IMR-90 (cell line): ENCODE results near the gene HAND1. TPM values are rescaled to one million over a fixed set of nuclear protein-coding genes. Genes with fewer than 3 reads are reported as not detected.

Source experiments
- ATAC-seq: fragments of 200-7000 bp; cut with Tn5 transposase; 2 replicates; pipeline ENCODE4 v1.9.1; 2020; ENCODE audit warnings: low read depth, mild to moderate bottlenecking, moderate library complexity
- BruUV-seq: library from RNA; stranded (reverse); fragments of 400-500 nt; replicated peaks from 2 replicates; lab custom pipeline; 2021; lab: Mats Ljungman, UMichigan
- CTCF ChIA-PET: fragments of 300-600 bp; formaldehyde crosslinking; extraction: SDS; loops from one replicate; lab custom pipeline; 2021; ENCODE audit warnings: antibody characterized with exemption; lab: Yijun Ruan, JAX
- POLR2A ChIA-PET: fragments of 300-600 bp; sonication (Branson Sonifier 250); formaldehyde crosslinking; loops from one replicate; lab custom pipeline; 2022; ENCODE audit warnings: antibody characterized with exemption; ENCODE audit not compliant: unreplicated experiment; lab: Charles Lee
- DNase-seq: peaks from one replicate; pipeline ENCODE4 v3.0.0; 2013
- H2AFZ ChIP-seq: replicated peaks from 2 replicates; pipeline ENCODE3; 2013; ENCODE audit warnings: low read length, mild to moderate bottlenecking; ENCODE audit not compliant: poor library complexity
- H2AK5ac ChIP-seq: 2 replicates; pipeline ENCODE4 v1.6.1; 2013; ENCODE audit warnings: low read depth, low read length, inconsistent platforms
- H2AK9ac ChIP-seq: replicated peaks from 2 replicates; pipeline ENCODE3; 2013; ENCODE audit warnings: mild to moderate bottlenecking, low read depth, low read length, moderate library complexity; ENCODE audit not compliant: poor library complexity
- H2BK120ac ChIP-seq: 2 replicates; pipeline ENCODE4 v1.6.1; 2013; ENCODE audit warnings: low read depth, low read length, inconsistent platforms
- H2BK15ac ChIP-seq: 3 replicates; pipeline ENCODE4 v1.6.1; 2013; ENCODE audit warnings: low read depth, low read length, inconsistent platforms
- H2BK20ac ChIP-seq: 2 replicates; pipeline ENCODE4 v1.6.1; 2013; ENCODE audit warnings: low read depth, mild to moderate bottlenecking, inconsistent platforms, low read length, moderate library complexity
- H2BK5ac ChIP-seq: 2 replicates; pipeline ENCODE4 v1.6.1; 2013; ENCODE audit warnings: mild to moderate bottlenecking, low read depth, low read length, inconsistent platforms; ENCODE audit not compliant: poor library complexity, severe bottlenecking
- H3K14ac ChIP-seq: replicated peaks from 2 replicates; pipeline ENCODE4 v1.6.1; 2013; ENCODE audit warnings: low read depth, low read length, inconsistent platforms
- H3K18ac ChIP-seq: 2 replicates; pipeline ENCODE4 v1.6.1; 2013; ENCODE audit warnings: low read depth, low read length, control low read depth
- H3K23ac ChIP-seq: 2 replicates; pipeline ENCODE4 v1.6.1; 2013; ENCODE audit warnings: low read depth, low read length, inconsistent platforms
- H3K27ac ChIP-seq: 2 replicates; pipeline ENCODE4 v1.5.1; 2013; ENCODE audit warnings: mild to moderate bottlenecking, control low read depth, low read length; ENCODE audit not compliant: insufficient read depth
- H3K27me3 ChIP-seq: 2 replicates; pipeline ENCODE4 v1.6.1; 2013; ENCODE audit warnings: low read length; ENCODE audit not compliant: control insufficient read depth, insufficient read depth
- H3K36me3 ChIP-seq: 2 replicates; pipeline ENCODE4 v1.6.1; 2013; ENCODE audit warnings: low read length, mixed read lengths; ENCODE audit not compliant: control insufficient read depth, insufficient read depth
- H3K4ac ChIP-seq: 2 replicates; pipeline ENCODE4 v1.6.1; 2013; ENCODE audit warnings: low read depth, low read length, inconsistent platforms
- H3K4me1 ChIP-seq: 2 replicates; pipeline ENCODE4 v1.6.1; 2013; ENCODE audit warnings: low read length, mixed read lengths; ENCODE audit not compliant: control insufficient read depth, insufficient read depth
- H3K4me2 ChIP-seq: 2 replicates; pipeline ENCODE4 v1.6.1; 2013; ENCODE audit warnings: low read depth, mild to moderate bottlenecking, control low read depth, low read length, moderate library complexity
- H3K4me3 ChIP-seq: 2 replicates; pipeline ENCODE4 v1.5.1; 2013; ENCODE audit warnings: low read depth, mild to moderate bottlenecking, control low read depth, low read length, moderate library complexity; ENCODE audit not compliant: insufficient read depth
- H3K56ac ChIP-seq: 2 replicates; pipeline ENCODE4 v1.6.1; 2013; ENCODE audit warnings: low read length, inconsistent platforms; ENCODE audit not compliant: insufficient read depth; ENCODE audit errors: extremely low read depth
- H3K79me1 ChIP-seq, 2 experiments: 2 replicates each; pipeline ENCODE4 v1.6.1; 2013; ENCODE audit warnings: low read length in 2 of 2, inconsistent platforms in 1 of 2, low read depth in 1 of 2
- H3K9ac ChIP-seq: 2 replicates; pipeline ENCODE4 v1.6.1; 2013; ENCODE audit warnings: low read depth, low read length, control low read depth
- H3K9me1 ChIP-seq: 2 replicates; pipeline ENCODE4 v1.6.1; 2013; ENCODE audit warnings: low read length, inconsistent platforms; ENCODE audit not compliant: insufficient read depth
- H3K9me3 ChIP-seq: 2 replicates; pipeline ENCODE4 v1.6.1; 2013; ENCODE audit warnings: low read length; ENCODE audit not compliant: control insufficient read depth, insufficient read depth
- H4K20me1 ChIP-seq: 2 replicates; pipeline ENCODE4 v1.6.1; 2013; ENCODE audit warnings: low read length, inconsistent platforms; ENCODE audit not compliant: insufficient read depth
- H4K5ac ChIP-seq: 2 replicates; pipeline ENCODE4 v1.6.1; 2013; ENCODE audit warnings: mild to moderate bottlenecking, low read depth, low read length, control low read depth
- H4K8ac ChIP-seq, 2 experiments: 2 replicates each; pipeline ENCODE4 v1.6.1; 2013; ENCODE audit warnings: low read depth in 2 of 2, low read length in 2 of 2, control low read depth in 1 of 2, inconsistent platforms in 1 of 2
- H4K91ac ChIP-seq: 2 replicates; pipeline ENCODE4 v1.6.1; 2013; ENCODE audit warnings: low read depth, low read length, inconsistent platforms; ENCODE audit not compliant: insufficient read depth
- BHLHE40 ChIP-seq: fragments of 150-350 bp; IDR thresholded peaks from 2 replicates; pipeline ENCODE4 v1.6.1; 2016; ENCODE audit warnings: mild to moderate bottlenecking, low read depth, low read length
- CEBPB ChIP-seq: IDR thresholded peaks from 2 replicates; pipeline ENCODE4 v1.6.1; 2012; ENCODE audit warnings: low read depth, low read length, improper control_type of control experiment
- CHD1 ChIP-seq: IDR thresholded peaks from 2 replicates; pipeline ENCODE4 v1.6.1; 2012; ENCODE audit warnings: low read depth, low read length, improper control_type of control experiment
- FOS ChIP-seq: fragments of 150-350 bp; IDR thresholded peaks from 2 replicates; pipeline ENCODE4 v1.6.1; 2016; ENCODE audit warnings: low read depth, low read length
- MAFK ChIP-seq: IDR thresholded peaks from 2 replicates; pipeline ENCODE4 v1.6.1; 2012; ENCODE audit warnings: low read depth, low read length, improper control_type of control experiment
- MAZ ChIP-seq: IDR thresholded peaks from 2 replicates; pipeline ENCODE4 v1.6.1; 2012; ENCODE audit warnings: low read depth, mild to moderate bottlenecking, low read length, improper control_type of control experiment, moderate library complexity, borderline replicate concordance
- MXI1 ChIP-seq: IDR thresholded peaks from 2 replicates; pipeline ENCODE4 v1.6.1; 2012; ENCODE audit warnings: low read depth, mild to moderate bottlenecking, low read length, moderate library complexity, borderline replicate concordance
- NFE2L2 ChIP-seq: fragments of 150-350 bp; IDR thresholded peaks from 2 replicates; pipeline ENCODE4 v1.6.1; 2016; ENCODE audit warnings: low read depth, mild to moderate bottlenecking, low read length
- POLR2A ChIP-seq: IDR thresholded peaks from 2 replicates; pipeline ENCODE4 v1.6.1; 2012; ENCODE audit warnings: mild to moderate bottlenecking, low read depth, low read length
- RAD21 ChIP-seq: IDR thresholded peaks from 2 replicates; pipeline ENCODE4 v1.6.1; 2012; ENCODE audit warnings: low read length, improper control_type of control experiment
- RCOR1 ChIP-seq: IDR thresholded peaks from 2 replicates; pipeline ENCODE4 v1.6.1; 2012; ENCODE audit warnings: mild to moderate bottlenecking, low read length, improper control_type of control experiment; ENCODE audit not compliant: insufficient replicate concordance
- RFX5 ChIP-seq: IDR thresholded peaks from 2 replicates; pipeline ENCODE4 v1.8.0; 2012; ENCODE audit warnings: low read depth, mild to moderate bottlenecking, low read length, moderate library complexity
- SMC3 ChIP-seq: fragments of 150-350 bp; IDR thresholded peaks from 2 replicates; pipeline ENCODE4 v1.6.1; 2016; ENCODE audit warnings: low read depth, mild to moderate bottlenecking, antibody characterized with exemption, low read length, moderate library complexity
- WGBS, 2 experiments: methylation state at CpG; one replicate each; pipeline versions ENCODE4 v1.1.5 to v1.1.7; 2013; ENCODE audit warnings: missing lambda C conversion rate in 2 of 2; ENCODE audit not compliant: insufficient read length in 1 of 2; ENCODE audit errors: extremely low coverage in 2 of 2; 5-methylcytosine and 5-hydroxymethylcytosine counted together
- dilution Hi-C: fragments of 300-500 bp; cut with HindIII; formaldehyde crosslinking; loops from one replicate; pipeline ENCODE4 v1.14.3; 2018; ENCODE audit warnings: low sequenced_read_pairs; ENCODE audit not compliant: unreplicated experiment
- in situ Hi-C: fragments of 300-500 bp; cut with MboI; formaldehyde crosslinking; loops from 3 replicates; pipeline ENCODE4 v1.14.3; 2019; ENCODE audit warnings: low sequenced_read_pairs, inconsistent platforms, mixed read lengths
- intact Hi-C: fragments of 100-400 bp; cut with micrococcal nuclease; formaldehyde crosslinking; loops from 2 replicates; pipeline ENCODE4 v1.10.0; 2022
- polyA plus RNA-seq, 3 experiments: library from polyadenylated mRNA; depleted of rRNA; stranded (reverse); fragments of >200 nt; gene quantifications; 2 replicates each; pipeline ENCODE4 v1.2.3, GENCODE V29; 2012; ENCODE audit warnings: low replicate concordance in 1 of 3
- total RNA-seq: library from RNA; depleted of rRNA; stranded (reverse); fragments of >200 nt; gene quantifications from 2 replicates; pipeline ENCODE4 v1.2.3, GENCODE V29; 2012
- TF ChIP-seq, protein P1 (sequence below): fragments of 150-350 bp; IDR thresholded peaks from 2 replicates; pipeline ENCODE4 v1.6.1; 2016; ENCODE audit warnings: low read depth, mild to moderate bottlenecking, low read length, moderate library complexity, borderline replicate concordance
- TF ChIP-seq, protein P2 (sequence below): conservative IDR thresholded peaks from 2 replicates; pipeline ENCODE4 v1.5.1; 2012; ENCODE audit warnings: mild to moderate bottlenecking, low read depth, low read length, improper control_type of control experiment
- TF ChIP-seq, protein P3 (sequence below): fragments of 150-350 bp; IDR thresholded peaks from 2 replicates; pipeline ENCODE4 v1.6.1; 2017; ENCODE audit warnings: mild to moderate bottlenecking, antibody characterized with exemption, low read length, low read depth

HAND1 gene
- total and polyA plus RNA-seq, 2 of the 4 experiments (the other 2 are of a cell fraction) = not detected

DNA sequence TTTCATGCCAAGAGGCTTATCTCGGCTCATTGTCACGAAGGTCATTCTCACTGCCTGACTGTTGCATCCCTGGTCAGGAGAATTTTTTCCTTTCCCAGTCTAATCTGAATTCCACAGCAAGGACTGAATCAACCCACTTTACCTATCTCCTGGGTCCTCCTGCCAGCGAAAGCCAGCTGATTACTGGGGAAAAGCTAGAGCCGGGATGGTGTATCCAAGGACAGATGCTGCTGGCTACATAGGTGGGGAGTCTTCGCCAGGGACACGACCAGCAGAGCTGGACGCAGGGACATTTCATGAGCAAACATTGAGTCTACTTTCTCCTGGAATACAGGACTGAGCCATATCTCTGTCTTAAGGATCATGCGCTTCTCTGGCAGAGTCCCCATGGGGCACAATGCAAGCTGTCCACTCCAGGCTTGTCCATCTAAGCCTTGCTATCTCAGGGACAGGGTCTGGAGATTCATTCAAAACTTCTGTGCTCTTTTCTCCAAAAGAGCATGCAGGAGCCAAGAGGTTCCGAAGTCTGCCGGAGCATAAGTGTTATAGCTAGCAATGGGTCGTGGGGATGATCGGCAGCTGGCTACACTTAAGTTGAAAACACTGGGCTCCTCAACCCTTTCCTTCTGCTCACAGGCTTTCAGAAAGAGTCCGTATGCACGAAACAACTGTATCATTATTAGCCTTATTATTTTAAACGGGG is 6.5 kb upstream of the HAND1 start:
- CTCF ChIA-PET = interaction anchor here (1.6 kb wide), 1 partner anchor 9 kb away, joined by 3 read pairs; no protein-coding TSS in a partner anchor
- Histone ChIP-seq H3K27ac (no peak overlapping the region), H3K56ac (no peak overlapping the region), H4K5ac (no peak overlapping the region), H3K4me3 (no peak overlapping the region), H3K4me1 (no peaks in the 10 kb centered on the region), H4K20me1 (no peaks in the 10 kb centered on the region; the same call in 1 of the 2 replicates), H2AK9ac (no peak overlapping the region), H2BK20ac (no peak overlapping the region), H2BK5ac (no peak overlapping the region), H3K23ac (no peak overlapping the region), H3K4ac (no peak overlapping the region), H2BK15ac (no peak overlapping the region), H3K14ac (no peak overlapping the region), H3K18ac (no peak overlapping the region), H3K27me3 (peaks cover 83% of the 10 kb centered on the region), H3K9me3 (peaks cover 10% of the 10 kb centered on the region), H3K4me2 (no peak overlapping the region), H2AK5ac (no peak overlapping the region), H2AFZ (no peak overlapping the region), H3K9me1 (no peaks in the 10 kb centered on the region), H3K79me1 (no peaks in the 10 kb centered on the region), H4K8ac (no peak overlapping the region), H3K9ac (no peak overlapping the region), H4K91ac (no peak overlapping the region), H3K36me3 (no peaks in the 10 kb centered on the region), H2BK120ac (no peak overlapping the region)
- DNase-seq (no peak), ATAC-seq (no peak)
- dilution Hi-C loops = no loop called here
- in situ Hi-C loops = no loop called here
- no peak for TF ChIP-seq FOS
- TF ChIP-seq, protein P1, sequence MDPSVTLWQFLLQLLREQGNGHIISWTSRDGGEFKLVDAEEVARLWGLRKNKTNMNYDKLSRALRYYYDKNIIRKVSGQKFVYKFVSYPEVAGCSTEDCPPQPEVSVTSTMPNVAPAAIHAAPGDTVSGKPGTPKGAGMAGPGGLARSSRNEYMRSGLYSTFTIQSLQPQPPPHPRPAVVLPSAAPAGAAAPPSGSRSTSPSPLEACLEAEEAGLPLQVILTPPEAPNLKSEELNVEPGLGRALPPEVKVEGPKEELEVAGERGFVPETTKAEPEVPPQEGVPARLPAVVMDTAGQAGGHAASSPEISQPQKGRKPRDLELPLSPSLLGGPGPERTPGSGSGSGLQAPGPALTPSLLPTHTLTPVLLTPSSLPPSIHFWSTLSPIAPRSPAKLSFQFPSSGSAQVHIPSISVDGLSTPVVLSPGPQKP = no peak
- no peak for TF ChIP-seq RFX5
- no peak for TF ChIP-seq NFE2L2
- TF ChIP-seq, protein P2, sequence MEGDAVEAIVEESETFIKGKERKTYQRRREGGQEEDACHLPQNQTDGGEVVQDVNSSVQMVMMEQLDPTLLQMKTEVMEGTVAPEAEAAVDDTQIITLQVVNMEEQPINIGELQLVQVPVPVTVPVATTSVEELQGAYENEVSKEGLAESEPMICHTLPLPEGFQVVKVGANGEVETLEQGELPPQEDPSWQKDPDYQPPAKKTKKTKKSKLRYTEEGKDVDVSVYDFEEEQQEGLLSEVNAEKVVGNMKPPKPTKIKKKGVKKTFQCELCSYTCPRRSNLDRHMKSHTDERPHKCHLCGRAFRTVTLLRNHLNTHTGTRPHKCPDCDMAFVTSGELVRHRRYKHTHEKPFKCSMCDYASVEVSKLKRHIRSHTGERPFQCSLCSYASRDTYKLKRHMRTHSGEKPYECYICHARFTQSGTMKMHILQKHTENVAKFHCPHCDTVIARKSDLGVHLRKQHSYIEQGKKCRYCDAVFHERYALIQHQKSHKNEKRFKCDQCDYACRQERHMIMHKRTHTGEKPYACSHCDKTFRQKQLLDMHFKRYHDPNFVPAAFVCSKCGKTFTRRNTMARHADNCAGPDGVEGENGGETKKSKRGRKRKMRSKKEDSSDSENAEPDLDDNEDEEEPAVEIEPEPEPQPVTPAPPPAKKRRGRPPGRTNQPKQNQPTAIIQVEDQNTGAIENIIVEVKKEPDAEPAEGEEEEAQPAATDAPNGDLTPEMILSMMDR = no peak
- no peak for TF ChIP-seq MAZ
- TF ChIP-seq CEBPB = no peak
- TF ChIP-seq MAFK = no peak
- TF ChIP-seq POLR2A = no peak
- TF ChIP-seq, protein P3, sequence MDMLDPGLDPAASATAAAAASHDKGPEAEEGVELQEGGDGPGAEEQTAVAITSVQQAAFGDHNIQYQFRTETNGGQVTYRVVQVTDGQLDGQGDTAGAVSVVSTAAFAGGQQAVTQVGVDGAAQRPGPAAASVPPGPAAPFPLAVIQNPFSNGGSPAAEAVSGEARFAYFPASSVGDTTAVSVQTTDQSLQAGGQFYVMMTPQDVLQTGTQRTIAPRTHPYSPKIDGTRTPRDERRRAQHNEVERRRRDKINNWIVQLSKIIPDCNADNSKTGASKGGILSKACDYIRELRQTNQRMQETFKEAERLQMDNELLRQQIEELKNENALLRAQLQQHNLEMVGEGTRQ = no peak
- TF ChIP-seq RAD21 = no peak
- no peak for TF ChIP-seq SMC3
- no peak for TF ChIP-seq MXI1
- no peak for TF ChIP-seq CHD1
- TF ChIP-seq RCOR1 = no peak
- no peak for TF ChIP-seq BHLHE40
- BruUV-seq = no TSS peak
- POLR2A ChIA-PET = no interaction called here
- intact Hi-C loops = no loop called here
- WGBS, 2 experiments = 17% methylated on average over 3 of the region's 15 CpGs; no CpG with 5 or more reads in 1 of the 2 experiments
